Testis (tissue), 3 donors: ENCODE data around the gene CARD10. TPM values are rescaled to one million over a fixed set of nuclear protein-coding genes. Genes with fewer than 3 reads are reported as not detected.

ENCODE experiments used
- DNase-seq: peaks from one replicate; pipeline ENCODE4 v3.0.0-alpha.2; 2019
- H3K27ac ChIP-seq, 2 donors: fragments of 200-600 bp; sonication (generic); one replicate each; pipeline ENCODE4 v1.5.1; 2019
- H3K27me3 ChIP-seq: fragments of 200-600 bp; sonication (generic); one replicate; pipeline ENCODE4 v1.5.1; 2019
- H3K36me3 ChIP-seq: fragments of 200-600 bp; sonication (generic); one replicate; pipeline ENCODE4 v1.5.1; 2017; ENCODE audit warnings: low read depth; ENCODE audit errors: missing control alignments
- H3K4me1 ChIP-seq: fragments of 200-600 bp; sonication (generic); one replicate; pipeline ENCODE4 v1.5.1; 2019
- H3K4me3 ChIP-seq, 2 donors: fragments of 200-600 bp; sonication (generic); one replicate each; pipeline ENCODE4 v1.5.1; 2017 to 2019
- H3K9me3 ChIP-seq: fragments of 200-600 bp; sonication (generic); one replicate; pipeline ENCODE4 v1.5.1; 2017
- CTCF ChIP-seq, 3 experiments: fragments of 450-650 bp in 2 of 3; fragments of 200-600 bp in 1 of 3; sonication (generic) in 1 of 3; IDR thresholded peaks; one replicate each; pipeline ENCODE4 v1.5.1; 2016 to 2019; ENCODE audit warnings: antibody characterized with exemption in 3 of 3, mild to moderate bottlenecking in 2 of 3, moderate library complexity in 1 of 3
- POLR2A ChIP-seq: fragments of 450-650 bp; IDR thresholded peaks from one replicate; pipeline ENCODE4 v1.6.1; 2017; ENCODE audit warnings: antibody characterized with exemption, mild to moderate bottlenecking, moderate library complexity
- WGBS, 2 donors: methylation state at CpG; one replicate each; pipeline ENCODE4 v1.1.5; 2018; 5-methylcytosine and 5-hydroxymethylcytosine counted together
- intact Hi-C: fragments of 100-400 bp; cut with DNase I; formaldehyde crosslinking; loops from one replicate; pipeline ENCODE4 v1.15.1; 2023; ENCODE audit warnings: low total_unique reads
- polyA plus RNA-seq: library from polyadenylated mRNA; stranded (reverse); fragments of 350-450 nt; fragmentation: Illumina TruSeq; extraction: RNeasy Lipid Tissue Mini Kit (QIAGEN cat#74804); gene quantifications from one replicate; pipeline ENCODE4 v1.2.3, GENCODE V29; 2014; ENCODE audit warnings: low read depth, low replicate concordance; ENCODE audit not compliant: insufficient read depth
- total RNA-seq, 2 donors: library from RNA; depleted of rRNA; stranded (reverse); fragments of >200 nt; gene quantifications; one replicate each; pipeline ENCODE4 v1.2.3, GENCODE V29; 2016

Gene CARD10
- total and polyA plus RNA-seq, 3 donors from 2014 or later: 42.6 to 113 (median 89.8) TPM

DNA sequence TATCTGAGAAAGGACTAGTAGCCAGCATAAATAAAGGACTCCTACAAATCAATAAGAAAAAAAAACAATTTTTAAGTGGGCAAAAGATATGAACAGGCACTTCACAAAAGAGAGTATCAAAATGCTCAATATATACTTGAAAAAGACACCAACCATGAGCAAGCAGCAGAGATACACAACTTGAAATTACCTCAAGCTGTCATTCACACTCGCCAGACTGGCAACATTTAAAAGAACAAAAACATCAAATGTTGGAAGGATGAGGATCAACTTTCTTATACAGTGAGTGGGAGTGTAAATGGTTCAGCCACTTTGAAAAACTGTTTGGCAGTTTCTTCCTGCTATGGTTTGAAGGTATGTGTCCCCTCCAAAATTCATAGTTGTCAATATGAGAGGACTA, 68.0 kb downstream of the CARD10 start:
- no peaks in the 10 kb centered on the region for H3K36me3 ChIP-seq
- TF ChIP-seq POLR2A (no peak), CTCF (IDR thresholded peaks at IDR 0.05) (no peak)
- 35 to 46% methylated on average over 1 of the region's 1 CpG for WGBS, 2 donors
- no peak overlapping the region for H3K4me3 ChIP-seq
- intact Hi-C loops: no loop called here
- DNase-seq: no peak
- no peak overlapping the region for H3K27ac ChIP-seq
- H3K9me3 ChIP-seq: no peaks in the 10 kb centered on the region
- H3K27me3 ChIP-seq: no peaks in the 10 kb centered on the region
- H3K4me1 ChIP-seq: no peaks in the 10 kb centered on the region

DNA sequence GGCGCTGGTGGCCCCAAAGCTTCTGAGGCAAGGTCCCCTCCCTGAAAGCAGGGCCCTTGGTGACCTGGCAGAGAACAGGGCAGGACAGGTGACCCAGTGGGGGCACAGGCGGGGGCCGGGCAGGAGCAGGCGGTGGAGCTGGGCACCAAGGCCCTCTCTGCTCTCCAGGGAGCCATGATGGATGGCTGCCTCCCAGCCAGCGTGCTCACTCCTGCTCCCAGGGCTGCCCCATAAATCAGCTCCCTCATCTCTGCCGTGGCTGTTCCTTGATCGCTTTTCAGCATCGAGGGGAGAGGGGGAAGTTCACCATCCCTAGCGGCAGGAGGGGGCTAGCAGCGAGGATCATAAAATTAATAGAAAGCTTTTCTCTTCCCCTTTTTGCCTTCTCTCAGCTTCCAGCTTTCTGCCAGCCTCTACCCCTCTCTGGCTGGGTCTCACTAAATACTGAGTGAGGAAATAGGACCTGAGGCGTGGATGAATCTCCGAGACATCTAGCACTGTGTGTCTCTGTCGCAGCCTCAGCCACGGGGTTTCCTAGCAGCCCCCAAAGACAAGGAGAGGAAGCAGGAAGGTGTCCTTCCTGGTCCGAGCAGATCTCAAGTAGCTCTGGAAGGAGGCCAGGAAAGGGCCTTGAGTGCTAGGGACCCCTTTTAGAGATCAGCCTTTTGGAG, 69.7 kb downstream of the CARD10 start:
- Histone ChIP-seq H3K9me3 (no peaks in the 10 kb centered on the region), H3K4me1 (no peaks in the 10 kb centered on the region), H3K4me3 (no peak overlapping the region), H3K36me3 (no peaks in the 10 kb centered on the region), H3K27me3 (no peaks in the 10 kb centered on the region), H3K27ac (no peak overlapping the region)
- WGBS, 2 donors: 48 to 57% methylated on average over 15 of the region's 15 CpGs
- intact Hi-C loops: no loop called here
- no peak for DNase-seq
- TF ChIP-seq POLR2A (no peak), CTCF (IDR thresholded peaks at IDR 0.05) (no peak)

- Histone ChIP-seq H3K27me3 (no peaks in the 10 kb centered on the region), H3K27ac (no peak overlapping the region), H3K9me3 (no peaks in the 10 kb centered on the region), H3K4me3 (no peak overlapping the region), H3K4me1 (no peaks in the 10 kb centered on the region), H3K36me3 (no peaks in the 10 kb centered on the region)
- WGBS, 2 donors: 88 to 94% methylated on average over 9 to 18 of the region's 18 CpGs
- DNase-seq: no peak
- no peak for TF ChIP-seq CTCF (IDR thresholded peaks at IDR 0.05)
- no peak for TF ChIP-seq POLR2A
- intact Hi-C loops: no loop called here
Measured at GRCh38 chr22:37448516-37449127, 70.6 kb downstream of the CARD10 start.

DNA sequence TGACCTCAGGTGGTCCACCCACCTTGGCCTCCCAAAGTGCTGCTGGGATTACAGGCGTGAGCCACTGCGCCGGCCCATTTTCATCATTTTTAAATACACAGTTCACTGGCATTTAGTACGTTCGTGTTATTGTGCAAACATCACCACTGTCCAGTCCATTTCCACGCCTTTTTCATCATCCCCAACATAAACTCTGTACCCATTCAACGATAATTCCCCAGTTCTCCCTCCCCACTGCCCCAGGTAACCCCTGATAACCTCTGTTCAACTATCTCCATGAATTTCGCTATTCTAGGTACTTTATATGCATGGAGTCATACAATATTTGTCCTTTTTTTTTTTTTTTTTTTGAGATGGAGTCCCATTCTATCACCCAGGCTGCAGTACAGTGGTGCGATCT, 73.7 kb downstream of the CARD10 start:
- Histone ChIP-seq H3K36me3 (no peaks in the 10 kb centered on the region), H3K27me3 (no peaks in the 10 kb centered on the region), H3K9me3 (no peaks in the 10 kb centered on the region), H3K27ac (no peak overlapping the region), H3K4me3 (no peak overlapping the region), H3K4me1 (no peaks in the 10 kb centered on the region)
- no peak for TF ChIP-seq POLR2A
- TF ChIP-seq CTCF (IDR thresholded peaks at IDR 0.05): no peak
- WGBS, 2 donors: 86 to 91% methylated on average over 9 of the region's 9 CpGs
- DNase-seq: no peak
- intact Hi-C loops: no loop called here

- Histone ChIP-seq H3K9me3 (no peaks in the 10 kb centered on the region), H3K36me3 (no peaks in the 10 kb centered on the region), H3K27me3 (no peaks in the 10 kb centered on the region), H3K4me3 (no peak overlapping the region), H3K27ac (no peak overlapping the region), H3K4me1 (no peaks in the 10 kb centered on the region)
- intact Hi-C loops: no loop called here
- 86 to 88% methylated on average over 7 of the region's 7 CpGs for WGBS, 2 donors
- TF ChIP-seq POLR2A (no peak), CTCF (IDR thresholded peaks at IDR 0.05) (no peak)
- no peak for DNase-seq
Measured at GRCh38 chr22:37443977-37444376, 75.2 kb downstream of the CARD10 start.
